ENCODE measurements around the gene LELP1.

DNA sequence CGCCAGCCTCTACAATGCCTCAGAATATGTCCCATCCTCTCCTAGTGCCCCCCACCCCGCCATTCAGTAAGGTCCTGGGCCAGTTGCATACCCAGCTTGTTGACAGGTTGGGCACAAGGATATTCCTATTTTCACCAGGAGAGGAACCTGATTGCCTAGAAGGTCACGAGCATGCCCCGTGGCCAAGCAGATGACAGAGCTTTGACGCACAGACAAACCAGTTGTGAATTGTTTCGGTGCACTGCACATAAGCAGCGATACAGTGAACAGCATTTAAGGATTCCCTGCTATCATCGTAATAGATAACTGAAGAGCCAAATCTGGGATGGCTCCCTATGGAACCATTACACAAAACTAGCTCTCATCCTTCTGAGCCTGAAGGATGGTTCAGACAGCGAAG, 3.4 kb downstream of the LELP1 start:
- TF ChIP-seq, protein P1, sequence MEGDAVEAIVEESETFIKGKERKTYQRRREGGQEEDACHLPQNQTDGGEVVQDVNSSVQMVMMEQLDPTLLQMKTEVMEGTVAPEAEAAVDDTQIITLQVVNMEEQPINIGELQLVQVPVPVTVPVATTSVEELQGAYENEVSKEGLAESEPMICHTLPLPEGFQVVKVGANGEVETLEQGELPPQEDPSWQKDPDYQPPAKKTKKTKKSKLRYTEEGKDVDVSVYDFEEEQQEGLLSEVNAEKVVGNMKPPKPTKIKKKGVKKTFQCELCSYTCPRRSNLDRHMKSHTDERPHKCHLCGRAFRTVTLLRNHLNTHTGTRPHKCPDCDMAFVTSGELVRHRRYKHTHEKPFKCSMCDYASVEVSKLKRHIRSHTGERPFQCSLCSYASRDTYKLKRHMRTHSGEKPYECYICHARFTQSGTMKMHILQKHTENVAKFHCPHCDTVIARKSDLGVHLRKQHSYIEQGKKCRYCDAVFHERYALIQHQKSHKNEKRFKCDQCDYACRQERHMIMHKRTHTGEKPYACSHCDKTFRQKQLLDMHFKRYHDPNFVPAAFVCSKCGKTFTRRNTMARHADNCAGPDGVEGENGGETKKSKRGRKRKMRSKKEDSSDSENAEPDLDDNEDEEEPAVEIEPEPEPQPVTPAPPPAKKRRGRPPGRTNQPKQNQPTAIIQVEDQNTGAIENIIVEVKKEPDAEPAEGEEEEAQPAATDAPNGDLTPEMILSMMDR (conservative IDR thresholded peaks at IDR 0.05 in 1 of 2, IDR thresholded peaks at IDR 0.05 in 1 of 2; ENCODE audit: extremely low read depth in 1 of 2, insufficient read depth in 1 of 2, low read depth in 1 of 2, low read length in 2 of 2), result no peak
- no peak for TF ChIP-seq EZH2 (IDR thresholded peaks at IDR 0.05; ENCODE audit: borderline replicate concordance, low read length)
